GM19043 (cell line): ENCODE results near the gene C19orf67.
"Not testable (repeated sequence)": the region's sequence is repeated elsewhere in the genome, so short reads cannot be mapped to it uniquely, and the experiment has no call there.

Source experiments
- ATAC-seq: cut with Tn5 transposase; IDR thresholded peaks from one replicate; pipeline ENCODE4 v1.9.1; 2021; ENCODE audit warnings: low read depth; ENCODE audit not compliant: unreplicated experiment

Gene C19orf67

GRCh38 chr19:14059093-14059480, 26.5 kb downstream of the C19orf67 start:
- ATAC-seq = no peak

- no peak for ATAC-seq
Observed at GRCh38 chr19:14058182-14059092, 27.1 kb downstream of the C19orf67 start.

GRCh38 chr19:14056741-14057356, 28.7 kb downstream of the C19orf67 start:
- ATAC-seq = no peak

- ATAC-seq = no peak
Observed at GRCh38 chr19:14056069-14056666, 29.4 kb downstream of the C19orf67 start.

- no peak for ATAC-seq
Observed at GRCh38 chr19:14055396-14055795, 30.2 kb downstream of the C19orf67 start.

GRCh38 chr19:14054721-14055120, 30.9 kb downstream of the C19orf67 start:
- ATAC-seq = no peak

GRCh38 chr19:14054099-14054498, 31.5 kb downstream of the C19orf67 start:
- no peak for ATAC-seq

GRCh38 chr19:14053500-14053899, 32.1 kb downstream of the C19orf67 start:
- no peak for ATAC-seq

GRCh38 chr19:14053032-14053431, 32.6 kb downstream of the C19orf67 start:
- no peak for ATAC-seq

GRCh38 chr19:14052470-14052869, 33.1 kb downstream of the C19orf67 start:
- no peak for ATAC-seq

GRCh38 chr19:14051980-14052379, 33.6 kb downstream of the C19orf67 start:
- ATAC-seq = no peak

- not testable (repeated sequence) for ATAC-seq
Observed at GRCh38 chr19:14050961-14051360, 34.6 kb downstream of the C19orf67 start.

GRCh38 chr19:14050512-14050911, 35.1 kb downstream of the C19orf67 start:
- ATAC-seq = no peak

GRCh38 chr19:14048443-14049153, 37.0 kb downstream of the C19orf67 start:
- ATAC-seq = no peak

- not testable (repeated sequence) for ATAC-seq
Observed at GRCh38 chr19:14047866-14048265, 37.7 kb downstream of the C19orf67 start.

GRCh38 chr19:14042659-14043608, 42.6 kb downstream of the C19orf67 start:
- ATAC-seq = not testable (repeated sequence)

GRCh38 chr19:14039181-14039580, 46.4 kb downstream of the C19orf67 start:
- ATAC-seq = no peak

GRCh38 chr19:14035706-14036105, 49.9 kb downstream of the C19orf67 start:
- no peak for ATAC-seq

GRCh38 chr19:14035159-14035558, 50.4 kb downstream of the C19orf67 start:
- ATAC-seq = not testable (repeated sequence)

GRCh38 chr19:14033946-14034345, 51.6 kb downstream of the C19orf67 start:
- ATAC-seq = no peak
